Measurements from ENCODE around the gene FAM107B. TPM values are rescaled to one million over a fixed set of nuclear protein-coding genes. Genes with fewer than 3 reads are reported as not detected.

The FAM107B gene
- total RNA-seq, 4 donors from 2014 or later, result 12.3 to 41.3 (median 31.8) TPM

DNA sequence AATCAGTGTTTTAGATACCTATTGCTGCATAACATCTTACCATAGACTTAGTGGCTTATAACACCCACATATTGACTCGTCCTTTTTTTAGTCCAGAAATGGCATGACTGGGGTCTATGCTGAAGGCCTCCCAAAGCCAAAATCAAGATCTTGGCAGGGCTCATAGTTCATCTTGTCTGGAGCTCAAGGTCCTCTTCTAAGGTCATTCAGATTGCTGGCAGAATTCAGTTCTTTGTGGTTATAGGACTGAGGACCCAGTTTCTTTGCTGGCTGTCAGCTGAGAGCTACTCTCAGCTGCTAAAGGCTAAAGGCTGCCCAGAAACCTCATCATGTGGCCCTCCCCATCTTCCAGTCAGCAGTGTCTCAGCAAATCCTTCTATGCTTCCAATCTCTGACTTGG is 165.5 kb downstream of the FAM107B start:
- intact Hi-C loops (cut with DNase I), result no loop called here
- peaks cover 4 to 9% of the 10 kb centered on the region in 2 donors for H3K4me1 ChIP-seq
- H3K4me3 ChIP-seq (replicated peaks in 1 of 3), result no peak overlapping the region
- WGBS, 2 donors, result 93 to 97% methylated on average over 1 of the region's 1 CpG
- no peaks in the 10 kb centered on the region for H3K27me3 ChIP-seq
- no peak for DNase-seq
- no peak for TF ChIP-seq POLR2A (IDR thresholded peaks at IDR 0.05)
- TF ChIP-seq, protein P1, sequence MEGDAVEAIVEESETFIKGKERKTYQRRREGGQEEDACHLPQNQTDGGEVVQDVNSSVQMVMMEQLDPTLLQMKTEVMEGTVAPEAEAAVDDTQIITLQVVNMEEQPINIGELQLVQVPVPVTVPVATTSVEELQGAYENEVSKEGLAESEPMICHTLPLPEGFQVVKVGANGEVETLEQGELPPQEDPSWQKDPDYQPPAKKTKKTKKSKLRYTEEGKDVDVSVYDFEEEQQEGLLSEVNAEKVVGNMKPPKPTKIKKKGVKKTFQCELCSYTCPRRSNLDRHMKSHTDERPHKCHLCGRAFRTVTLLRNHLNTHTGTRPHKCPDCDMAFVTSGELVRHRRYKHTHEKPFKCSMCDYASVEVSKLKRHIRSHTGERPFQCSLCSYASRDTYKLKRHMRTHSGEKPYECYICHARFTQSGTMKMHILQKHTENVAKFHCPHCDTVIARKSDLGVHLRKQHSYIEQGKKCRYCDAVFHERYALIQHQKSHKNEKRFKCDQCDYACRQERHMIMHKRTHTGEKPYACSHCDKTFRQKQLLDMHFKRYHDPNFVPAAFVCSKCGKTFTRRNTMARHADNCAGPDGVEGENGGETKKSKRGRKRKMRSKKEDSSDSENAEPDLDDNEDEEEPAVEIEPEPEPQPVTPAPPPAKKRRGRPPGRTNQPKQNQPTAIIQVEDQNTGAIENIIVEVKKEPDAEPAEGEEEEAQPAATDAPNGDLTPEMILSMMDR (IDR thresholded peaks at IDR 0.05), result no peak
- H3K27ac ChIP-seq, result no peak overlapping the region
- no peaks in the 10 kb centered on the region for H3K36me3 ChIP-seq
- no peaks in the 10 kb centered on the region for H3K9me3 ChIP-seq

DNA sequence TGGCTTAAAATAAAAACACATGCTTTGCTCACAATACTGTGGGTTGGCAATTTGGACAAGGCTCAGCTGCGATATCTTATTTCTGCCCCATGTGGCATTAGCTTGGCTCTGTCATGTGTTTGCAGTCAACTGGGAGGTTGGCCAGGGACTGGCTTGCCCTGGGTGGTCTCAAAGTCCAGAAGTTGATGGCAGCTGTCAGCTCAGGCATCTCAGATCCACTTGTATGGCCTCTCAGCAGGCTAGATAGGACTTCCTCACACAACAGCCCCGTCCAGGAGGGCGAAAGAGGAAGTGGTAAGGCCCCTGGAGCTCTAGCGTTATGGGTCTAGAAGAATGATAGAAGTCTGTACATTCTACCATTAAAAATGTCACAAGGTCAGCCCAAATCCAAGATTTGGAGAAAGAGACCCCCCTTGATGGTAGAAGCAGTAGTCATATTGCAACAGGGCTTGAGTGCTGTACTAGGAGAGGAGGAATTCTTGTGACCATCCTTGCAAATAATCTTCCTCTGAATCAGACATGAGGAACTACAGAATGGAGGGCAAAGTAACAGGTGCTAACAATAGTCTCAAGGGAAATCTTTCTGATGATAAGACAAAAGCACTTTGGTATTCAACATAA is 166.2 kb downstream of the FAM107B start:
- Histone ChIP-seq H3K27ac (no peak overlapping the region), H3K4me3 (replicated peaks in 1 of 3) (no peak overlapping the region), H3K27me3 (no peaks in the 10 kb centered on the region), H3K9me3 (no peaks in the 10 kb centered on the region), H3K4me1 (peaks cover 4 to 9% of the 10 kb centered on the region in 2 donors), H3K36me3 (no peaks in the 10 kb centered on the region)
- TF ChIP-seq, protein P1 (IDR thresholded peaks at IDR 0.05), result no peak
- TF ChIP-seq POLR2A (IDR thresholded peaks at IDR 0.05), result no peak
- WGBS, 2 donors, result 86 to 89% methylated on average over 4 of the region's 4 CpGs
- intact Hi-C loops (cut with DNase I), result no loop called here
- DNase-seq, result no peak

DNA sequence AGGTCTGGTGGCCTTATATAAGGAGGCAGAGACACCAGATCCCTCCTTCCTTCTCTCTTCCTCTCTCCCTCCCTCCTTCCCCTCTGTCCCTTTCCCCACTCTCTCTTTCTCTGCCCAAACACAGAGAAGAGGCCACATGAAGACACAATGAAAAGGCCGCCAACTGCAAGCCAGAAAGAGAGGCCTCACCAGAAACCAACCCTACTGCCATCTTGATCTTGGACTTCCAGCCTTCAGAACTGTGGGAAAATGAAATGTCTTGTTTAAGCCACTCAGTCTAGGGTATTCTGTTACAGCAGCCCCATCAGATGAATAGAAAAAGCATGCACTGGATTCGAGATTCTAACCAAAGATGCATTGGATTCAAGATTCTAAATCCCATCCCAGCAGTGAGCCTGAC is 168.1 kb downstream of the FAM107B start:
- Histone ChIP-seq H3K36me3 (no peaks in the 10 kb centered on the region), H3K4me1 (peaks cover 4 to 8% of the 10 kb centered on the region in 2 donors), H3K27ac (no peak overlapping the region), H3K9me3 (no peaks in the 10 kb centered on the region), H3K27me3 (no peaks in the 10 kb centered on the region), H3K4me3 (replicated peaks in 1 of 3) (no peak overlapping the region)
- WGBS, 2 donors, result 93 to 97% methylated on average over 2 of the region's 2 CpGs
- TF ChIP-seq POLR2A (IDR thresholded peaks at IDR 0.05), result no peak
- TF ChIP-seq, protein P1 (IDR thresholded peaks at IDR 0.05), result no peak
- intact Hi-C loops (cut with DNase I), result no loop called here
- DNase-seq, result no peak

DNA sequence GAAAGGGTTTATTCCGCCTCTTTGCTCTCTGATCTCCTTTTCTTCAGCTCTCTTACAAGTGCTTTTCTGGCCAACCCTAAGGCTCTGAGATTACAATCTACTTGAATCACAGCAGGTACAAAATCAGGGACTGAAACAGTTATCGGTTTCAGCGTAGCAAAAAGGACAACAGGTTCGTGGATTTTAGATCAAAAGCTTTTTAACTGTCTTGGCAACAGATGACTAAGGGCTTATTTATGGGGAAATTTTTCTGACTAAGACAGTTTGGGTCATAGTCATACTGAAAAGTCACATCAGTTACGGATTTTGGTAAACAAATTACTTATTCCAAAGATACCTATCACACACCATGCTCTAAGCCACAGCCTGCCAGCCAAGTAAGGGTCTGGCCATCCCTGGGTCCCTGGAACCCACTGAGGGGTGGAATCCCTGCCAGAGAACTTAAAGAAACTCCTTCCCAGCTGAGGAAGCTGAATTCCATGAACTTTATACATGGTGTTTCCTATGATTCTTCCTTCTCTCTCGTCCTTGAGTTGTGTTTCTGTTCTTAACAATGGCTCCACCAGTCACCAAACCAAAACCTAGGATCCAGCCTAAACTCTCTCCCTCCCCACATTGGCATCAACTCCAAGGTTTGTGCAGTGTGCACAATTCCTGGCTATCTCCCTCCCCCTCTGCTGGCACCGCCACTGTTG is 169.3 kb downstream of the FAM107B start:
- DNase-seq, result no peak
- H3K36me3 ChIP-seq, result no peaks in the 10 kb centered on the region
- no peaks in the 10 kb centered on the region for H3K9me3 ChIP-seq
- intact Hi-C loops (cut with DNase I), result no loop called here
- 45 to 51% methylated on average over 7 of the region's 7 CpGs for WGBS, 2 donors
- TF ChIP-seq, protein P1 (IDR thresholded peaks at IDR 0.05), result no peak
- no peak for TF ChIP-seq POLR2A (IDR thresholded peaks at IDR 0.05)
- H3K4me3 ChIP-seq (replicated peaks in 1 of 3), result peak overlapping the region in 2 of 3 donors; percentile 43 to 75
- no peaks in the 10 kb centered on the region for H3K27me3 ChIP-seq
- no peak overlapping the region for H3K27ac ChIP-seq
- peaks cover 0 to 6% of the 10 kb centered on the region in 2 donors for H3K4me1 ChIP-seq

Measured in thyroid gland (tissue), 4 donors.